Kidney epithelial cell (primary cell): ENCODE measurements around the gene TFPI. TPM values are rescaled to one million over a fixed set of nuclear protein-coding genes. Genes with fewer than 3 reads are reported as not detected.
"Not testable (repeated sequence)": the region's sequence is repeated elsewhere in the genome, so short reads cannot be mapped to it uniquely, and the experiment has no call there.

Experiments used
- DNase-seq: peaks from one replicate; pipeline ENCODE4 v3.0.0-alpha.2; 2010; ENCODE audit warnings: low read depth
- H3K27me3 ChIP-seq: 2 replicates; pipeline ENCODE4 v1.6.0; 2011; ENCODE audit warnings: low read length; ENCODE audit not compliant: control insufficient read depth, insufficient read depth
- H3K36me3 ChIP-seq: 2 replicates; pipeline ENCODE4 v1.5.1; 2011; ENCODE audit warnings: low read length; ENCODE audit not compliant: control insufficient read depth, insufficient read depth
- H3K4me3 ChIP-seq: 2 replicates; pipeline ENCODE4 v1.5.1; 2011; ENCODE audit warnings: low read depth, mild to moderate bottlenecking, control low read depth, low read length
- CTCF ChIP-seq: IDR thresholded peaks from 2 replicates; pipeline ENCODE4 v1.5.1; 2011; ENCODE audit warnings: mild to moderate bottlenecking, moderate library complexity, low read length, control low read depth, inconsistent platforms; ENCODE audit not compliant: insufficient read depth, poor library complexity, severe bottlenecking
- total RNA-seq: library from RNA; depleted of rRNA; stranded (reverse); fragments of >200 nt; gene quantifications from 2 replicates; pipeline ENCODE4 v1.2.3, GENCODE V29; 2015

Gene TFPI
- total RNA-seq, 1 donor from 2014 or later, result 31.1 TPM

GRCh38 chr2:187575751-187576067 is 21.5 kb upstream of the TFPI start:
- no peak for DNase-seq
- Histone ChIP-seq H3K36me3 (no peaks in the 10 kb centered on the region), H3K27me3 (no peaks in the 10 kb centered on the region), H3K4me3 (no peak overlapping the region)
- no peak for TF ChIP-seq CTCF

- DNase-seq, result no peak
- Histone ChIP-seq H3K36me3 (no peaks in the 10 kb centered on the region), H3K4me3 (no peak overlapping the region), H3K27me3 (no peaks in the 10 kb centered on the region)
- TF ChIP-seq CTCF, result no peak
Measured at GRCh38 chr2:187574969-187575750, 20.9 kb upstream of the TFPI start.

GRCh38 chr2:187573722-187574121 is 19.5 kb upstream of the TFPI start:
- Histone ChIP-seq H3K27me3 (no peaks in the 10 kb centered on the region), H3K36me3 (no peaks in the 10 kb centered on the region), H3K4me3 (no peak overlapping the region)
- DNase-seq, result no peak
- no peak for TF ChIP-seq CTCF

- not testable (repeated sequence) for H3K4me3 ChIP-seq, DNase-seq, H3K27me3 ChIP-seq, H3K36me3 ChIP-seq
Measured at GRCh38 chr2:187571996-187572395, 17.8 kb upstream of the TFPI start.

- no peaks in the 10 kb centered on the region for H3K36me3 ChIP-seq
- TF ChIP-seq CTCF, result no peak
- DNase-seq, result no peak
- H3K4me3 ChIP-seq, result no peak overlapping the region
- H3K27me3 ChIP-seq, result no peaks in the 10 kb centered on the region
Measured at GRCh38 chr2:187569571-187569970, 15.3 kb upstream of the TFPI start.

- no peak for DNase-seq
- TF ChIP-seq CTCF, result no peak
Measured at GRCh38 chr2:187569042-187569441, 14.8 kb upstream of the TFPI start.

More at GRCh38 chr2:187569042-187569441, 14.8 kb upstream of the TFPI start:
- H3K36me3 ChIP-seq, result no peaks in the 10 kb centered on the region
- H3K4me3 ChIP-seq, result no peak overlapping the region
- no peaks in the 10 kb centered on the region for H3K27me3 ChIP-seq
